PFSK-1 (cell line): ENCODE results near the gene PALLD.

ENCODE experiments used
- POLR2AphosphoS5 ChIP-seq: IDR thresholded peaks from 2 replicates; pipeline ENCODE4 v1.6.1; 2012; ENCODE audit warnings: low read depth, mild to moderate bottlenecking, control low read depth, low read length, moderate library complexity
- REST ChIP-seq, 2 experiments: IDR thresholded peaks; 2 replicates each; pipeline versions ENCODE4 v1.6.1 to v1.8.0; 2011 to 2012; ENCODE audit warnings: low read depth in 2 of 2, low read length in 2 of 2, control low read depth in 1 of 2, inconsistent platforms in 1 of 2, mild to moderate bottlenecking in 1 of 2, moderate library complexity in 1 of 2; ENCODE audit not compliant: insufficient read depth in 1 of 2
- SIN3A ChIP-seq: IDR thresholded peaks from 2 replicates; pipeline ENCODE4 v1.6.1; 2012; ENCODE audit warnings: mild to moderate bottlenecking, low read length, moderate library complexity, borderline replicate concordance; ENCODE audit not compliant: insufficient read depth
- TAF1 ChIP-seq: IDR thresholded peaks from 2 replicates; pipeline ENCODE4 v1.6.1; 2012; ENCODE audit warnings: low read length, control low read depth, borderline replicate concordance; ENCODE audit not compliant: insufficient read depth

- TF ChIP-seq REST (IDR thresholded peaks at IDR 0.05; ENCODE audit: insufficient read depth in 1 of 2, low read depth in 2 of 2, low read length in 2 of 2) (no peak), POLR2AphosphoS5 (no peak), TAF1 (no peak), SIN3A (no peak)
Observed at GRCh38 chr4:168522829-168523489, 26.1 kb downstream of the PALLD start.
